Endodermal cell (in vitro differentiated cells): ENCODE results near the gene SMIM43. TPM values are rescaled to one million over a fixed set of nuclear protein-coding genes. Genes with fewer than 3 reads are reported as not detected.
A peak's percentile ranks its signal among the peaks of the same experiment; 100 is the strongest.

Experiments
- DNase-seq: peaks from one replicate; pipeline ENCODE4 v3.0.0-alpha.2; 2017
- H3K27ac ChIP-seq: 2 replicates; pipeline ENCODE4 v1.5.1; 2013; ENCODE audit warnings: mild to moderate bottlenecking, low read depth, low read length, moderate library complexity
- H3K27me3 ChIP-seq: 2 replicates; pipeline ENCODE4 v1.6.1; 2013; ENCODE audit warnings: mild to moderate bottlenecking, low read length, moderate library complexity; ENCODE audit not compliant: insufficient read depth, control insufficient read depth, poor library complexity, severe bottlenecking
- H3K36me3 ChIP-seq: 2 replicates; pipeline ENCODE4 v1.7.0; 2013; ENCODE audit warnings: mild to moderate bottlenecking, low read length, moderate library complexity; ENCODE audit not compliant: control insufficient read depth, insufficient read depth
- H3K4me1 ChIP-seq: one replicate; pipeline ENCODE4 v1.7.0; 2013; ENCODE audit warnings: low read length; ENCODE audit not compliant: control insufficient read depth, insufficient read depth
- H3K4me3 ChIP-seq: 2 replicates; pipeline ENCODE4 v1.5.1; 2013; ENCODE audit warnings: mild to moderate bottlenecking, low read length, moderate library complexity
- H3K9ac ChIP-seq: 2 replicates; pipeline ENCODE4 v1.6.1; 2013; ENCODE audit warnings: mild to moderate bottlenecking, low read length, moderate library complexity; ENCODE audit not compliant: poor library complexity, severe bottlenecking; ENCODE audit errors: extremely low read depth
- H3K9me3 ChIP-seq: 2 replicates; pipeline ENCODE4 v1.6.1; 2013; ENCODE audit warnings: mild to moderate bottlenecking, low read length, moderate library complexity; ENCODE audit not compliant: control insufficient read depth
- H3K27ac Mint-ChIP-seq: 2 replicates; pipeline ENCODE4 v1.8.0; 2020; ENCODE audit warnings: mixed read lengths
- H3K27me3 Mint-ChIP-seq: 2 replicates; pipeline ENCODE4 v1.8.0; 2021; ENCODE audit warnings: mild to moderate bottlenecking, mixed read lengths; ENCODE audit not compliant: insufficient read depth
- H3K36me3 Mint-ChIP-seq: 2 replicates; pipeline ENCODE4 v1.8.0; 2020; ENCODE audit warnings: low read depth, mixed read lengths
- H3K4me1 Mint-ChIP-seq: 2 replicates; pipeline ENCODE4 v1.8.0; 2020; ENCODE audit warnings: mixed read lengths
- H3K4me3 Mint-ChIP-seq: 2 replicates; pipeline ENCODE4 v1.8.0; 2020; ENCODE audit warnings: mild to moderate bottlenecking, moderate library complexity, mixed read lengths
- H3K9me3 Mint-ChIP-seq: 2 replicates; pipeline ENCODE4 v1.8.0; 2020; ENCODE audit warnings: mild to moderate bottlenecking, mixed read lengths
- WGBS, 2 experiments: methylation state at CpG; one replicate each; pipeline versions ENCODE4 v1.1.5 to v1.1.7; 2013; ENCODE audit warnings: missing lambda C conversion rate in 2 of 2, mixed read lengths in 1 of 2; ENCODE audit not compliant: insufficient coverage in 1 of 2, insufficient read length in 1 of 2; 5-methylcytosine and 5-hydroxymethylcytosine counted together
- total RNA-seq, 2 donors: library from RNA; stranded (reverse); fragmentation: NEBNext Ultra II Directional in 1 of 2; extraction: Animal tissue kit (Norgen Biotek cat#: 25700) in 1 of 2; gene quantifications; 2 replicates in 1 of 2; 3 replicates in 1 of 2; pipeline ENCODE4 v1.2.1, GENCODE V29; 2021
- TF ChIP-seq, protein P1 (sequence below): fragments of 200-600 bp; sonication (generic); conservative IDR thresholded peaks from 2 replicates; pipeline ENCODE4 v1.5.0; 2021; ENCODE audit warnings: antibody characterized with exemption, mild to moderate bottlenecking

SMIM43 gene
- total RNA-seq, 2 donors from 2014 or later: not detected

- TF ChIP-seq, protein P1, sequence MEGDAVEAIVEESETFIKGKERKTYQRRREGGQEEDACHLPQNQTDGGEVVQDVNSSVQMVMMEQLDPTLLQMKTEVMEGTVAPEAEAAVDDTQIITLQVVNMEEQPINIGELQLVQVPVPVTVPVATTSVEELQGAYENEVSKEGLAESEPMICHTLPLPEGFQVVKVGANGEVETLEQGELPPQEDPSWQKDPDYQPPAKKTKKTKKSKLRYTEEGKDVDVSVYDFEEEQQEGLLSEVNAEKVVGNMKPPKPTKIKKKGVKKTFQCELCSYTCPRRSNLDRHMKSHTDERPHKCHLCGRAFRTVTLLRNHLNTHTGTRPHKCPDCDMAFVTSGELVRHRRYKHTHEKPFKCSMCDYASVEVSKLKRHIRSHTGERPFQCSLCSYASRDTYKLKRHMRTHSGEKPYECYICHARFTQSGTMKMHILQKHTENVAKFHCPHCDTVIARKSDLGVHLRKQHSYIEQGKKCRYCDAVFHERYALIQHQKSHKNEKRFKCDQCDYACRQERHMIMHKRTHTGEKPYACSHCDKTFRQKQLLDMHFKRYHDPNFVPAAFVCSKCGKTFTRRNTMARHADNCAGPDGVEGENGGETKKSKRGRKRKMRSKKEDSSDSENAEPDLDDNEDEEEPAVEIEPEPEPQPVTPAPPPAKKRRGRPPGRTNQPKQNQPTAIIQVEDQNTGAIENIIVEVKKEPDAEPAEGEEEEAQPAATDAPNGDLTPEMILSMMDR: no peak
- Mint-ChIP-seq H3K27me3 (peaks cover 4% of the 10 kb centered on the region), H3K4me3 (peak overlapping the region; percentile 86), H3K27ac (peak overlapping the region; percentile 98), H3K36me3 (peaks cover 23% of the 10 kb centered on the region), H3K9me3 (no peaks in the 10 kb centered on the region), H3K4me1 (peaks cover 8% of the 10 kb centered on the region)
- Histone ChIP-seq H3K4me1 (no peaks in the 10 kb centered on the region), H3K36me3 (peaks cover 31% of the 10 kb centered on the region), H3K27me3 (no peaks in the 10 kb centered on the region), H3K27ac (peak overlapping the region; percentile 42), H3K9ac (peak overlapping the region; percentile 89), H3K9me3 (no peaks in the 10 kb centered on the region), H3K4me3 (peak overlapping the region; percentile 93)
- WGBS, 2 experiments: 73 to 92% methylated on average over 5 to 8 of the region's 8 CpGs
- DNase-seq: no peak
Observed at GRCh38 chr4:121800638-121800960, 35.6 kb upstream of the SMIM43 start.

- Histone ChIP-seq H3K36me3 (peaks cover 25% of the 10 kb centered on the region), H3K4me1 (no peaks in the 10 kb centered on the region), H3K27me3 (no peaks in the 10 kb centered on the region), H3K9ac (no peak overlapping the region), H3K27ac (no peak overlapping the region), H3K4me3 (peak overlapping the region; percentile 93), H3K9me3 (no peaks in the 10 kb centered on the region)
- no peak overlapping the region for H3K4me3 Mint-ChIP-seq
- no peak overlapping the region for H3K27ac Mint-ChIP-seq
- H3K4me1 Mint-ChIP-seq: peaks cover 9% of the 10 kb centered on the region
- H3K9me3 Mint-ChIP-seq: no peaks in the 10 kb centered on the region
- TF ChIP-seq, protein P1: no peak
- H3K27me3 Mint-ChIP-seq: peaks cover 7% of the 10 kb centered on the region
- WGBS, 2 experiments: 98 to 100% methylated on average over 1 to 3 of the region's 3 CpGs
- H3K36me3 Mint-ChIP-seq: peaks cover 17% of the 10 kb centered on the region
- DNase-seq: no peak
Observed at GRCh38 chr4:121799867-121800501, 35.0 kb upstream of the SMIM43 start.

DNA sequence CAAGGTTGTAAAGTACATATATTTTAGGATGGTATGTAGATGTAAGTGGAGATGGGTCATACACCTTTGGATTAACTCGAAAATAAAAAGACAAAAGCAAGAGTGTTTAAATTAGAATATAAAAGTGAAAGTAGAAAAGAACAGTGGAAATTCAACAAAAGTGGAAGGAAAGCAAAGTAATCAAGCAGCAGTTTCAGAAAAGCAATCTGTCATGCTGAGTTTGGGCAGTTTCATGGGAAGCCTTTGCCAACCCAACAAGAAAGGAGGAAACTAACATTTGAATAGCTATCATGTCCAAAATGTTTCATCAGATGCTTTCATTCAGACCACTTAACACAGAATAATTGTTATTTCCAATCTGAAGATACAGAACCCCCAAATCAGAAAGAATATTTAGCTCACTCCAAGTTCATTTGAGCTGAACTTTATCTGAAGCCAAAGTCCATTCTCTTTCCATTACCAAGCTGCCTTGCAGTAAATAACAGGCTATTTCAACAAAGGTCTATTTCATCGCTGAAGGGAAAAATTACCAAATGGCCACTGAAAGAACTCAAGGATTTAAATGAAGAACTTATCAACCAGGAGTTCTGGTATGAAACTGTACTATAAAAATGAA, 34.4 kb upstream of the SMIM43 start:
- Mint-ChIP-seq H3K9me3 (no peaks in the 10 kb centered on the region), H3K27ac (no peak overlapping the region), H3K36me3 (peaks cover 11% of the 10 kb centered on the region), H3K27me3 (peaks cover 11% of the 10 kb centered on the region), H3K4me1 (peaks cover 15% of the 10 kb centered on the region), H3K4me3 (no peak overlapping the region)
- TF ChIP-seq, protein P1: no peak
- Histone ChIP-seq H3K27ac (no peak overlapping the region), H3K4me3 (no peak overlapping the region), H3K4me1 (no peaks in the 10 kb centered on the region), H3K27me3 (no peaks in the 10 kb centered on the region), H3K9me3 (no peaks in the 10 kb centered on the region), H3K36me3 (peaks cover 18% of the 10 kb centered on the region), H3K9ac (no peak overlapping the region)
- WGBS, 2 experiments: 91 to 95% methylated on average over 2 of the region's 2 CpGs
- no peak for DNase-seq
